M059J (cell line): ENCODE data around the gene GABRA4. TPM values are rescaled to one million over a fixed set of nuclear protein-coding genes. Genes with fewer than 3 reads are reported as not detected.

Experiments used
- DNase-seq: peaks from one replicate; pipeline ENCODE4 v3.0.0-alpha.2; 2012; ENCODE audit warnings: low read depth
- total RNA-seq: library from RNA; depleted of rRNA; stranded (reverse); fragments of >200 nt; shearing (Covaris generic); gene quantifications from 2 replicates; pipeline ENCODE4 v1.2.3, GENCODE V29; 2014; rRNA removed

The GABRA4 gene
- total RNA-seq, 1 experiment from 2014 or later = 0.07 TPM

DNA sequence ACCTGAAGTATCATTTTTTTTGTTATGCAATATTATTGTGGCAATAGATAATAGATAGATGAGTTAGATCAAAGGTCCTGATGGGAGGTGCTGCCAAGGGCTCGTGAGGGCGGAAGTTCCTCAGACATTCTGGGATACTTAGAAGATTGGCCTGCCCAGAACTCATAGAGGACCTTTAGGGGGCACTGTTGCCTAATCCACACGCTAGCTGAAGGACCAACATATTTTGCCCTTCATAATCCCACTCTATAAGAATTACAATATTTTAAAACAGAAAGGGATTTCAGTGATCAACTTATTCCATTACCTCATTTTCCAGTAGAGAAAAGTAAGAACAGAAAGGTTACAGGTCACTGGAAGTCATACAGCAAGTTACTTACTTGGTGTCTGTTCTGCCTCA lies 61.4 kb downstream of the GABRA4 start:
- peak; percentile 59 for DNase-seq

DNA sequence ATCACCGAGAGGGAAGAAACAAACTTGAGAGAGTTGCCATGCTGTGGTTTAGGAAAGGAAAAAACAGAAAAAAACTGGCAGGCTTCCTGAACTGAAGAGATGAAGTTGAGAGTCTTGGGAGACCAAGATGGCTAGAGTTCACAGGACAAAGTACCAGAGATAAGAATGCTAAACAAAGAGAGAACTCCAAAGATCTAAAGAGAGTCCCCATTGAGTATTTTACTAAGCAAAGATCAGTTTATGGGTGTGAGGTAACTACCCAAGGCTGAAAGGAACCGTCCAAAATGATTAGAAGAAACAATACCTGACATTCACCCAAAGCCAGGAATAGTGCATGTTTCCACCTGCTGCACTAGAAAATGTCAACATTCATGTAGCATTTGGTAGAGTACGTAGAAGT lies 62.5 kb downstream of the GABRA4 start:
- peak; percentile 26 for DNase-seq

DNA sequence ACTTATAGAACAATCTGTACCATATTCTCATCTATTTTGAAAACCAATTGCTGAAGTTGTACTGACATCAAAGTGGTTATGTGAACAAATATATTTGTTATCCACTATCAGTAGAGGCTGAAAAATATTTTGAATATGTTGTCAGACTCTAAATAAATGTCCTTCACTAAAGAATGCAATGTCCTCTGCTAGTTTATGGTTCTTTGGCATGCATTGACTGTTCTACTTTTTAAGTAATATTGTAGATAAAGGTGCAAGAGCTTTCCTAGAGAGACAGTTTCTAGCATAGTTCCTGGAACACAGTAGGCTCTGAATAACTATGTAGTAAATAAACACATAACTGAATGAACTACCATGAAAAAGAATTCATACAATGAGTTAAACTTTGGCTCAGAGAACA lies 66.2 kb downstream of the GABRA4 start:
- DNase-seq = no peak

DNA sequence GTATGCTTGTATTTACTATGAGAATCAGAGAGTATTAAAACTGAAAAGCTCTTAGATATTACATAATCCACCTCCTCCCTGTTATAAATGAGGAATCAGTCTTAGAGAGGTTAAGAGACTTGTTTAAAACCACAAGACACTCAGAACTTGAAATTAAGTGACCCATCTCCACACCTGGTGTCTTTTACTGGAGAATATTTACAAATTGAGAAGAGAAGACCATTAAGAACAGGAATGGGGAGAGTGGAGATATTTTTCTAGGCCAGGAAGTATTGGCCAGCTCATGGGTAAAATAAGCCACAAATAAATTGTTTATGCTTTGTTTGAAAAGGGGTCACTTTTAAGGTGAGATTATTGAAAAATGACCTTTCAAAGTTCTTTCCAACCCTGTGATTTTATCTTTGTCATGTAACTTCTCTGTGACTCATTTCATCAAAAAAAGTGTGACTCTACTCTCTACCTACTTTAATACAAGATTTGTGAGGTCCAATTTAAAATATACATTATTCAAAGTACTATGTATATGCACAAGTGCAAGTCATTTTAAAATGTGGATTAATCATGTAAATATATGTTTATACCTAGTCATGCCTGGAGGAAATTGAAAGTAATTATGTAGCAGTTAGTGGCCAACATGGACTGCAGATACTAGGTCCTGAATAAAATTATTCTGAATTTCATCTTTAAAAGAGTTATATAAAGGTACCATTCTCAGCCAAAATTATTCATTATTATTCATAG lies 68.4 kb downstream of the GABRA4 start:
- DNase-seq = peak; percentile 56

DNA sequence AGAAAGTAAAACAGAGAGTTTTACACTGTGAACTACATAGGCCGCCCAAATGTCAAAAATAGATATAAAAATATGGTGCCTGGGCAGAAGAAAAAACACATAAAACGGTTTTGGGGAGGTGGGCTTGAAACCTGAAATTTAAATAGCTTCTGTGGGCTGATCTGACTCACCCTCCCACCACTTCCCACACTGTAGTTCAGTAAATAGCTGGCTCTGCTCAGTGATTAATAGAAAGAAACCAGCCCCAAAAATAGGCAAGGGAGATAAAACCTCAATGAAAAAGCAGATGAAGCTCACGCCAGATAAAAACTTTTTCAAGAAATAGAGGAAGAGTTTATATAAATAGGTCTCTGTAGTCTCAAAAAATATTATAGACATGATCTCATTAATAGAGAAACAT lies 71.2 kb downstream of the GABRA4 start:
- DNase-seq = no peak

DNA sequence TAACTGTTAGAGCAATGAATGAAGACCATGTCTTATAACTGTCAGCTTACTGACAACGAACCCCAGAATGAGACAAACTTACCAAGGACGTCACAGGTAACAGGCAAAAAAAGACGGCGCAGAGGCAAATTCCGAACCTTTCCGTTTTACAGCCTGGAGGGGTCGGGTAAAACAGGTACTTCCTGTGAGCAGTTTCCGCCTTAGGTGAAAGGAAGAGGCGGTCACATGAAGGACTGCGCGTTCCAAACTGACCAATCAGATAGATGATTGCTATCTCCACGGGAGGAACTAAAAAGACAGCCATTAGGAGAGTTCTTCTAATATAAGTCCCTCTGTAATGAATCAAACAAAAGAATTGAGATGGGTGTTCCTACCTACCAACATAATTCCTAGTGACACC lies 84.3 kb downstream of the GABRA4 start, which contains the start of gene COX7B2:
COX7B2 (minus strand) TSS at position 168 of the 400 bp plus-strand sequence. CDS start 174,053 bp downstream, outside the sequence.
- DNase-seq = no peak

DNA sequence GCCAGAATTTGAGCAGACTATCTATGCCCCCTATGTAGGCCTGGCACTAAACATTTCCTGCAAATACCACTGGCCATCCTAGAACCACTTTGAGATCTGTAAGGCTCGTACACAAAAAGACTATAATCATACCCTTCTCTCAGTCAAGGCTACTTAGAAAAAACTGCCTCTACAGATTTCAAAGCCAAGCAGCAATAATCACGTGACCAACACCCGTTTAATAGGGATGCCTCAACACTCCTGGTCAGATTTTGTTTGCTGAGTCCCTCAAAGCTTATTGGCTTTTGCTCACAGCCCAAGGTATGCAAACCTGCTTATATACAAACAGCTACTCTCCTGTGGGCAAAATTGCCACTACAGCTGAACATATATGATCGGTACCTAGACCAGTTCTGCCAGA lies 85.2 kb downstream of the GABRA4 start:
- DNase-seq = no peak

DNA sequence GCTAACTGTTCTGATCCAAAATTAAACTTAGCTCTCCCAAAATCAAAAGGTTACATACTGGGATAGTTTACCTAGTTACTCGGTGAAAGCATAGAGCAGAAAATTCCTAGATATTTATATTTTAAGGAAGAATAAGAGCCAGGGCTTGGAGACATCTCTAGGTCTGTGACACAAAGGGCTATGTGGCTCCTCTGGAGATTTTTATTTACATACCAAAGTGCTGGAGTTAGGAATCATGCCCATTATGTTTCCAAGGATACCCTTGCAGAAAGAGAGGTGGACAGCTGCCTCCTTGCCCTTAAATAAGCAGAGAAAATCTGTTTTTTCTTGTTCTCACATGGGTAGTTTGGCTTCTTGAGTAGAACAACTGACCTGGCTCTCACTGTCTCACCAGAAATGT lies 93.3 kb downstream of the GABRA4 start:
- DNase-seq = no peak

DNA sequence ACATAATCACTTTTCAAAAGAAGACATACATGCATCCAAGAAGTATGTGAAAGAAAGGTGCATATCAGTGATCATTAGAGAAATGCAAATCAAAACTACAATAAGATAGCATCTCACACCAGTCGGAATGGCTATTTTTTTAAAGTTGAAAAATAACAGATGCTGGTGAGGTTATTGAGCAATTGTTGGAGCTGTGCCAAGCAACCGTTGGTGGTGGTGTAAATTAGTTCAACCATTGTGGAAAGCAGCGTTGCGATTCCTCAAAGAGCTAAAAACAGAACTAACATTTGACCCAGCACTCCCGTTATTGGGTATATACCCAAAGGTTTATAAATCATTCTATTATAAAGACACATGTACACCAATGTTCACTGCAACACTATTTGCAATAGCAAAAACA lies 98.6 kb downstream of the GABRA4 start:
- DNase-seq = no peak

DNA sequence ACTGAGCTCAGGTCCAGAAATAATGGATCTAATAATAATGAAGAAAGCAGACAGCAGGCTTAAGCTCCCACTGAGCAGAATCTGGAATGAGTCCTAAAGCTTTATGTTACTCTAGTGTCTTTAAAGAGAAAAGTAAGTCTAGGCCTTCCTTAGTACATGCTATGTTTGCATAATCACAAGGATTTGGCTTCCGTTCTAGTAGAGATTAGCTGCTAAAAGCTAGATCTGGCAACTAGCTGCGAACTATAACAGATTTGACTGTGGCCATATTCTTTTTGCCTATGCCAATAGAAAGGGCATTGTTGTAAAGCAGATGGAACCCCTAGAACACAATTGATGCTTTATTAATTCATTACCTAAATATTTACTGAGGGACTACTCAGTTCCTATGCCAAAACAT lies 103.3 kb downstream of the GABRA4 start:
- no peak for DNase-seq

DNA sequence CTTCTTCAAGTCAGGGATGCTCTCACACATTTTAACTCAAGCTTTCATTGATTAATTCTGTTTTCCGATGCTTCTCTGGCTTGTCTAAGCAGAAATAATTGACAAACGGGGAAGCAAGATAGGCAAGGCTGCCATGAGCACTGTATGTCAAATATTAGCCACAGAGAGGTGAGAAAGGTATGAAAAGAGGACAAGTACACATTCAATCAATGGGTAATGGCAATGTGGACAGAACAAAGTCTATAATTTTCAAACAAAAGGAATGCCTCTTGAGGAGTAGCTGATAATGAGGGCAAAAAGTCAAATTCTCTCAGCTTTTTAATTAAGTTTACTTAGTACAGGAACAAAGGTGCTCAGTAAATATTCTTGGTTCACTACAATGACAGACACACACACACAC lies 104.0 kb downstream of the GABRA4 start:
- no peak for DNase-seq

DNA sequence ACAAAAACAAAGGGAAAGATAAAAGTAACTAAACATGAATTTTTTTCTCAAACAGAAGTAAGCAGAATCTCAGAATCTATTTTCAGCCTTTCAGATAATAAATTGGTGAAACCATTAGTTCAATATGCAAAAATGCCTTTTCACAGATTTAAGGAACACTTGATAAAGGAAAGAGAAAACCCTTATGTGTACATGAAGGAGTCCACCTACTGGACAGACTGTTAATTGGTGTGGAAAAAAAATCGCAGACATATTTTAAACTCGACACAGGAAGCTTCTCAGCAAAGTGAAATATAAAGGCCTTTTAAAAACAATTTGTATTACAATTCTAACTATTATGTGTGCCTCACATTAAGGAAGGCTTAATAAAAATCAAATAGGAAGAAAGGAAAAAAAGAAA lies 106.7 kb downstream of the GABRA4 start:
- DNase-seq = peak; percentile 14

DNA sequence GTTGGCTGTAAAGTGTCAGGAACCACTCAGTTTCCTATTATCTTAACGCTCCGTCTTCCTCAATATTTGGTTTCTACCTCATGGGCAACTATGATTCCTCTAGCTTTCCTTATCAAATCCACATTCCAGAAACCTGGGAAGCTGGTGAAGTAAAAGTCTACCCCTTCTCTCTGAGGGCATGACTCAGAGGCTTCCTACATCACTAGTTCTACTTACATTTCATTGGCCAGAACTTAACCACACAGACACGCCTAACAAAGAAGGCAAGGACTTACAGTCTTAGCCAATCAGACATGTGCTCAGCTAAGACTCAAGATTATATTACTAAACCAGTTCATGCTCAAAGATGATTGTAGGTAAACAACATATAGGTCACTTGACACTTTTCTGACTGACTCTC lies 114.7 kb downstream of the GABRA4 start:
- peak; percentile 42 for DNase-seq

DNA sequence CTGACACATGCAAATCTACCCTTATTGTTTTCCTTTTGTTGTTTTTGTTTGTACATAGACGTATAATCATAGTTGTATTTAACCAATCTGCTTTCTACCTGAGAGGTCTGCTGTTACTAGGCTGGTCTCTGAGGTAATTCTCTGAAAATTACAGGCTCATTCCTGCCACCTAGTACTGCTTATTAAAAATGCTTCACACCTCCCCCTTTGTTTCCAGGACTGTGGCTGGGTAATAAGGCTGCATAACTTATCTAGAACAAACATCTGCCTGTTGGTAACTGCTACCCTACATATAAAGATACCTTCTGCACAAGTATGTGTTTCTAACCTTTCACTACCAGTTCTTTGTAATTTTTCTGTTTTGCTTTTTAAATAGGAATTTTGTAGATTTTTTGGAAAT lies 118.6 kb downstream of the GABRA4 start:
- no peak for DNase-seq

DNA sequence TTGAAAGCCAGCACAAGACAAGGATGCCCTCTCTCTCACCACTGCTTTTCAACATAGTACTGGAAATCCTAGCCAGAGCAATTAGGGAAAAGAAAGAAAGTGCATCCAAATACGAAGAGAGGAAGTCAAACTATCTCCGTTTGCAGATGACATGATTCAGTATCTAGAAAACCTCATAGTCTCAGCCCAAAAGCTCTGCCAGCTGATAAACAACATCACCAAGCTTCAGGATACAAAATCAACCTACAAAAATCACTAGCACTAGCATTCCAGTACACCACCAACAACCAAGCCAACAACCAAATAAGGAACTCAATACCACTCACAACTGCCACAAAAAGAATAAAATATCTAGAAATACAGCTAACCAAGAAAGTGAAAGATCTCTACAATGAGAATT lies 123.0 kb downstream of the GABRA4 start:
- DNase-seq = no peak

Other genes starting within 250 kb of the GABRA4 start
- gene COX7B2, start 84.3 kb downstream of the GABRA4 start, total RNA-seq = 7.4 TPM in 1 of 2 replicates, not detected in the other
- gene GABRB1, start 38.0 kb upstream of the GABRA4 start, total RNA-seq = 1.5 and 4.3 TPM in 2 replicates